GM18519 (cell line): Measurements from ENCODE around the gene GLDC.
A peak's percentile ranks its signal among the peaks of the same experiment; 100 is the strongest.
"Not testable (repeated sequence)": the region's sequence is repeated elsewhere in the genome, so short reads cannot be mapped to it uniquely, and the experiment has no call there.

Experiments used
- ATAC-seq: cut with Tn5 transposase; IDR thresholded peaks from one replicate; pipeline ENCODE4 v1.9.1; 2021; ENCODE audit warnings: mild to moderate bottlenecking, moderate library complexity; ENCODE audit not compliant: unreplicated experiment, low FRiP score

GLDC gene

GRCh38 chr9:6625363-6625762 lies 20.2 kb downstream of the GLDC start:
- ATAC-seq: no peak

- ATAC-seq: not testable (repeated sequence)
These were observed 22.7 kb downstream of the GLDC start for GRCh38 chr9:6622784-6623183.

GRCh38 chr9:6620796-6621195 lies 24.7 kb downstream of the GLDC start:
- ATAC-seq: no peak

- ATAC-seq: no peak
These were observed 25.2 kb downstream of the GLDC start for GRCh38 chr9:6620353-6620752.

DNA sequence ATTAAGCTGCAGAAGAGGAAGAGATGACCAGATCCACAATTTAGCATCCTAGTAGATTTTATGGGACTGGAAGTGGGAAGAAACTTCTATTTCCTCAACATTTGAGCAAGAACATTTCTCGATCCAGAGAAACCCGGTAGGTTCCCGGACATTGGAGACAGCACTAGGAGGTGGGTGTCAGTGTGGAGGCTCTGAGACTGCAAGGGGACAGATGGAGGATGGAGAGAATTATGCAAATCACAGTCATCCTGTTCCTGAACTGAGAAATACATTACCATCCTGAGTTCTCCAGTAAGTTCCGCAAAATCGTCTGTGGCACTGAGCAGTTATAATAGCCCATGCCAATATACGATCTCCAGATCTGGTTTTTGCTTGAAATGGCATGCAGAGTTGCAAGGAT lies 25.6 kb downstream of the GLDC start:
- ATAC-seq: no peak

GRCh38 chr9:6616951-6617602 lies 28.5 kb downstream of the GLDC start:
- ATAC-seq: no peak

- ATAC-seq: no peak
These were observed 31.0 kb downstream of the GLDC start for GRCh38 chr9:6614489-6614888.

DNA sequence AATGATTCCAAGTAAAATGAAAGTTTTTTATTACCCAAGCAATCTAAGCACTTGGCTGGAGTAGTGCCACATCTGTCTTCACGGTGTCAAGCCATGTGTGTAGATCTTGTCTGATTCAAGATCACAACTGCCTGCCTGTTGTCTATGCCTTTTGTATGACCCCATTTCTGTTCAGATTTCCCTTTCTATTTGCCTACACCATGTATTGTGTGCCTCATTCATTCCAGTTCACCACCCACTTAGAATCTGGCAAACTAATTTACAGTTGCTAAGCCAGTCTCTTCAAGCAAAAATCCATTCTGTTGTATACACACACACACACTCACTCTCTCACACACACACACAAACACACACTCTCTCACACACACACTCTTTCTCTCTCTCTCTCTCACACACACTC lies 33.7 kb downstream of the GLDC start:
- no peak for ATAC-seq

DNA sequence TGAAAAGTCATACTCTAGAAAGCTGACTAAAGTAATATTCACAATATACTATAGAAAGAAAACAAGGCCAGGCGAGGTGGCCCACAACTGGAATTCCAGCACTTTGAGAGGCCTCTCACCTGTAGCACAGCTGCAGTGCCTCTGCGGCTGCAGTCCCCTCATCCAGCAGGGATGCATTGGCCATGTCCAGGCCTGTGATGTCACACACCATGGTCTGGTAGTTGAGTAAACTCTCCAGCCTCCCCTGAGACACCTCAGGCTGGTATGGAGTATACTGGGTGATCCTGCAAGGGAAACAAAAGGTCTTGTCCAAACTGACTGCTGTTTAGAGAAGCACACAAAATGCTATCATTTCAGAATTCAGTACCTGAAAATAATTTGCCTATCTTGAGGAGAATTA lies 35.5 kb downstream of the GLDC start:
- no peak for ATAC-seq

DNA sequence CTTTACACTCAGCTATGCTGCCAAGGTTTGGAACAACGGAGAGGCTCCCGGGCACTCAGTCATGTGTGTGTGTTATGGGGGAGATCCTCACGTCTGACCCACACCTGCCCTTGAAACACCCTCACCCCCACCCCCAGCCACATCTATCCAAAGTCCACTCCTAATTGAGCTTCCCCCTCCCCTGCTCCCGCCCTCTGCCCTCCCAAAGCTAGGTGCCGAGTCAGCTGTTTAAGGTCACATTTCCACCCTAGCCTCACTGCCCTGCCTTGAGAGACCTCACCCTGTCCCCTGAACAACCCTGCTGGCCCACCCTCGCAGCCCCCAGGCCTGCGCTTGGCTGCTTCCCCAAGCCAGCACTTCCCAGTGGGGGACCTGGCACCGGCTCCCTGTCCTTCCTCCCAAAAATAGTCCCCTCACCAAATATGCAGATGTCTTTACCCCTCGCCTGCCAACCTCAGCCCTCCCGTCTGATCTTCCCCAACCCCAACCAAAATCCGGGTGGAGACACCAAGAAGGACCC lies 36.0 kb downstream of the GLDC start:
- no peak for ATAC-seq

DNA sequence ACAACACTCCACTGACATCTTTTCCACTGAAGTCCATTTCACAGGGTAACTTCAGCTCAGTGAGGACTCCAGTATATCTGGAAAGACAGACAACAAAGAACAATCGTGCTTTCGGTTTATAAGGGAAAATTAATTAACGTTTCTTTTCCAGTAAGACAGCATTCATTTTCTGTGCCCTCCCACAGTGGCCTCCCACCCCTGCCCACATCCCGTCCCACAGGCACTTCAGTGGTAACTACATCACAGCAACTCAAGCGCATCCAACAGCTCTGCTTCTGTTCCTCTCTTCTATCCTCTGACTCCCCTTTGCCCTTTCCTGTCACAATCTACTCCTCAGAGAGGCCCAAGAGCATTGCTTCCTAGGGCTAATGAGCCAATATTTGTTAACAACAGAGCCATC lies 40.3 kb downstream of the GLDC start:
- ATAC-seq: no peak

- ATAC-seq: no peak
These were observed 45.1 kb downstream of the GLDC start for GRCh38 chr9:6600426-6600825.

- no peak for ATAC-seq
These were observed 45.5 kb downstream of the GLDC start for GRCh38 chr9:6600006-6600405.

GRCh38 chr9:6598249-6598725 lies 47.2 kb downstream of the GLDC start:
- peak; percentile 96 for ATAC-seq

DNA sequence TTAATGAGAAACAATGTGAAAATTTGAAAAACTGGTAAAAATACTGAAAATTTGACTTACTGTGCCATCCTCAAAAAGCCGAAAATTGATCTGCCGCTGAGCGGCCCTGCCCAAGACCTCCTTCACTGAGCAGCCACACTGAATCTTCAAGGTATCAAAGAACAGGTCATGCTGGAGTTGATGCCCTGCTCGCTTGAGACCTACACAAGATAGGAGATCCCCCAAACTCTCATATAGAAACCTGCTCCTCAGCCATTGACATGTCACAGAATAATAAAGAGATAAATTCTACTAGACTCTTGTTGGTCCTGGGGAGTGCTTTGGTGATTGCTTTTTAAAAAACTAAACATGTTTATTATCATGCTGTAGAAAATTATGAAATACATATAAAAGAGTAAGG lies 52.7 kb downstream of the GLDC start:
- ATAC-seq: no peak

- ATAC-seq: no peak
These were observed 53.3 kb downstream of the GLDC start for GRCh38 chr9:6592231-6592630.

DNA sequence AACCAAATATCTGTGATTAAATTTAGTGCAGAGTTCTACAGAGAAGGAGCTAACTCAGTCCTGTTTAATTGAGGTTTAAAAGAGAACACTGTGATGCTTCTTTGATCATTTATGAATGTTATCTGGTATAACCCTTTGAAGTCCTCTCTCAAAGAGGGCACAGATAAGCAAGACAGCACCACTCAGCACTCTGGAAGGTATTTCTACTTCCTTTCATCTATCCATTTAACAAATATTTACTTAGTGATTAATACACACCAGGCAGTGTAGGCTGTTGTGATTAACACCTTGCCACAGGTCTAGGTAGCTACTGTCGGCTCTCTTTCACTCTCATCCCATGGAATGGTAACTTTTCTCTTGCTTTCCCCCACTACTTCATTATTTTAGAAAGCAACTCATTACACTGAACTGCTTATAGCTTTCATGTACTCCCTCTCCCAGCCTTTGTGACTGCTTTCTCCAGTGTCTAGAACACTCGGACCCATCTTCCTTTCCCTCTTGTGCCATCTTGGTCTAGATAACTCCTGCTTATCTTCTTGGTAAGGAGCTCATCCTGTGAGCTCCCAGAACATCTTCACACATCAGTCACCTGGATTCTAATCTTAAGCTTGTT lies 54.7 kb downstream of the GLDC start:
- ATAC-seq: no peak

- no peak for ATAC-seq
These were observed 55.2 kb downstream of the GLDC start for GRCh38 chr9:6590334-6590733.

GRCh38 chr9:6584881-6585597 lies 60.5 kb downstream of the GLDC start:
- ATAC-seq: peak; percentile 44

DNA sequence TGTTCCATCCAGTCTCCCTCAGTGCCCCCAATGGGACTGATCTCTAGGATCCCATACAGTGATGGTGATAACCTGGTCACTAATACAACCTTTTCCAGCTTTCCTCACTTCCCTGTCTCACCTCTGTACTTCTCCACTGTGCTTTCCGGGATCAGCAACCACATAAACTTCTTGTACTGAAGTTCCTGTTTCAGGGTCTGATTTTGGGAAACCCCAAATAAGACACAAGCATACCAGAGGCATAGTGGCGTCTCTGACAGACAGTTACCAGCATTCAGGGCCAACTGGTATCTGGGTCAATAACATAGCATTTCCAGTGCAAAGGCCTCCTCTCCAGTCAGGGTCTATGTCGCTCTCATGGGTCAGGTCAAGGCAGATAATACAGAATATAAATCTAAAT lies 64.3 kb downstream of the GLDC start:
- ATAC-seq: no peak

DNA sequence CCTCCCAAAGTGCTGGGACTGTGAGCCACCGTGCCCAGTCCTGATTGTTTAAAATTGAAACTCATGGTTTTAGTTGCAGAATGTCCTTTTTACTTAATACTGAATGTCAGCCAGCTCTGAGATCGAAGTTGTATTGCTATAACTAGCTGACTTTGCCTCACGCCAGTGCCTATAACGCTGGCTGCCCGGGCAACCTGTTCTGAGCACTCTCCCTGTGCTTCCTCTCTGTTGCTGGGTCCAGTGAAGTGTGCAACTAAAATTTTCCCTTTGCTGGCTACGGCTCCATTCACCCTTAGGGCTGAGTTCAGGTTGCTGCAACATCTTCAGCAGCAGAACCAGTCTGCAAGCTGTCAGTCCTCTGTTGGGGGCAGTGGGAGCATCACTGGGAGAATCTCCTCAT lies 65.9 kb downstream of the GLDC start:
- ATAC-seq: no peak

DNA sequence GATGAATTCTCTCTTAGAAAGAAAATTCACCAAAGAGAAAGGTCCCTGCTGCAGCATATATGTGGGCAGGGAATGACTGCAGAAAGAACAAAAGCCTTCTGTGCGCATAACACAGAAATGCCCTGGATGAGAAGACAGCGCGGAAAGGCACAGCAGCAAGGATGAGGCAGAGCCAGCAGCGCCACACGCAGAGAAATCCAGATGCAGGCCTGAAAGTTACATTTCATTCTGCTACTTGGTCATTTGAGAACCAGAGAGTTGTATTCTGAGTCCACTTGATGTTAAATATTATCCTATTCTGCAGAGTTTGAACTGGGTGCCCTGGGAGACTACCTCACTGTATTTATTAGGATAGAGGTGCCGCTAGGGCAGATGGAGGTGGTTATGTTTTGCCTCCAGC lies 68.5 kb downstream of the GLDC start:
- ATAC-seq: no peak
